HG02938 (cell line): ENCODE data around the gene SLC2A13.

Source experiments
- ATAC-seq: cut with Tn5 transposase; IDR thresholded peaks from one replicate; pipeline ENCODE4 v1.9.1; 2021; ENCODE audit warnings: mild to moderate bottlenecking, moderate library complexity; ENCODE audit not compliant: unreplicated experiment

SLC2A13 gene

GRCh38 chr12:39883411-39883810 lies 222.5 kb downstream of the SLC2A13 start:
- no peak for ATAC-seq

GRCh38 chr12:39878753-39879152 lies 227.1 kb downstream of the SLC2A13 start:
- ATAC-seq = no peak

- no peak for ATAC-seq
Measured at GRCh38 chr12:39875721-39876120, 230.2 kb downstream of the SLC2A13 start.

GRCh38 chr12:39874785-39875184 lies 231.1 kb downstream of the SLC2A13 start:
- no peak for ATAC-seq

GRCh38 chr12:39873065-39873464 lies 232.8 kb downstream of the SLC2A13 start:
- ATAC-seq = no peak

- ATAC-seq = no peak
Measured at GRCh38 chr12:39872425-39872824, 233.5 kb downstream of the SLC2A13 start.

- no peak for ATAC-seq
Measured at GRCh38 chr12:39868328-39868725, 237.6 kb downstream of the SLC2A13 start.

- no peak for ATAC-seq
Measured at GRCh38 chr12:39867631-39868327, 238.1 kb downstream of the SLC2A13 start.

- no peak for ATAC-seq
Measured at GRCh38 chr12:39866135-39866534, 239.7 kb downstream of the SLC2A13 start.

- no peak for ATAC-seq
Measured at GRCh38 chr12:39860695-39861094, 245.2 kb downstream of the SLC2A13 start.

GRCh38 chr12:39853003-39853402 lies 252.9 kb downstream of the SLC2A13 start:
- ATAC-seq = no peak

GRCh38 chr12:39852346-39852745 lies 253.5 kb downstream of the SLC2A13 start:
- ATAC-seq = no peak

- ATAC-seq = peak; percentile 45
Measured at GRCh38 chr12:39848218-39848617, 257.7 kb downstream of the SLC2A13 start.

GRCh38 chr12:39846971-39847650 lies 258.8 kb downstream of the SLC2A13 start:
- ATAC-seq = peak; percentile 59

GRCh38 chr12:39846304-39846703 lies 259.6 kb downstream of the SLC2A13 start:
- no peak for ATAC-seq

GRCh38 chr12:39840422-39840821 lies 265.5 kb downstream of the SLC2A13 start:
- no peak for ATAC-seq

GRCh38 chr12:39839072-39839471 lies 266.8 kb downstream of the SLC2A13 start:
- ATAC-seq = no peak

GRCh38 chr12:39835517-39836489 lies 270.1 kb downstream of the SLC2A13 start:
- ATAC-seq = peak; percentile 86

GRCh38 chr12:39831587-39832315 lies 274.1 kb downstream of the SLC2A13 start:
- ATAC-seq = no peak

- no peak for ATAC-seq
Measured at GRCh38 chr12:39830852-39831520, 274.9 kb downstream of the SLC2A13 start.
